Lung (tissue), 12 donors: ENCODE data around the gene MAPK7. TPM values are rescaled to one million over a fixed set of nuclear protein-coding genes. Genes with fewer than 3 reads are reported as not detected.

Source experiments
- ATAC-seq: fragments of 200-7000 bp; cut with Tn5 transposase; one replicate; pipeline ENCODE4 v1.9.1; 2020; ENCODE audit warnings: moderate number of reproducible peaks; ENCODE audit not compliant: insufficient read depth, low FRiP score
- DNase-seq, 3 donors: peaks; one replicate each; pipeline ENCODE4 v3.0.0-alpha.2; 2013 to 2017
- H3K27ac ChIP-seq, 2 donors: one replicate each; pipeline ENCODE4 v1.5.1; 2013; ENCODE audit warnings: mild to moderate bottlenecking in 2 of 2, moderate library complexity in 2 of 2, control low read depth in 1 of 2, inconsistent platforms in 1 of 2, low read depth in 1 of 2, low read length in 1 of 2
- H3K27me3 ChIP-seq, 3 donors: one replicate each; pipeline ENCODE4 v1.5.1; 2013; ENCODE audit warnings: low read length in 2 of 3; ENCODE audit not compliant: control insufficient read depth in 3 of 3, insufficient read depth in 3 of 3
- H3K36me3 ChIP-seq, 4 donors: one replicate each; pipeline ENCODE4 v1.5.1; 2013; ENCODE audit warnings: low read length in 4 of 4, mild to moderate bottlenecking in 1 of 4, moderate library complexity in 1 of 4; ENCODE audit not compliant: control insufficient read depth in 4 of 4, insufficient read depth in 4 of 4
- H3K4me1 ChIP-seq, 5 donors: one replicate each; pipeline ENCODE4 v1.5.1; 2013; ENCODE audit warnings: low read length in 5 of 5, mild to moderate bottlenecking in 2 of 5, moderate library complexity in 1 of 5; ENCODE audit not compliant: control insufficient read depth in 5 of 5, insufficient read depth in 5 of 5
- H3K4me3 ChIP-seq: one replicate; pipeline ENCODE4 v1.5.1; 2013; ENCODE audit warnings: mild to moderate bottlenecking, control low read depth, moderate library complexity
- H3K9ac ChIP-seq, 2 donors: one replicate each; pipeline ENCODE4 v1.5.1; 2013; ENCODE audit warnings: low read length in 2 of 2, control low read depth in 1 of 2; ENCODE audit not compliant: insufficient read depth in 1 of 2
- H3K9me3 ChIP-seq, 4 donors: one replicate each; pipeline ENCODE4 v1.5.1; 2013; ENCODE audit warnings: low read length in 3 of 4, mild to moderate bottlenecking in 1 of 4, moderate library complexity in 1 of 4; ENCODE audit not compliant: control insufficient read depth in 4 of 4, insufficient read depth in 3 of 4
- CTCF ChIP-seq: IDR thresholded peaks from 2 replicates; pipeline ENCODE4 v1.5.1; 2012; ENCODE audit warnings: mild to moderate bottlenecking; ENCODE audit errors: control extremely low read depth, extremely low read depth
- WGBS, 2 donors: extraction: QIAGEN DNeasy Blood & Tissue Kit; methylation state at CpG; one replicate each; pipeline ENCODE4 v1.1.7; 2013; 5-methylcytosine and 5-hydroxymethylcytosine counted together
- polyA plus RNA-seq, 2 donors: library from polyadenylated mRNA; stranded (reverse); fragments of 200-250 nt; gene quantifications; one replicate each; pipeline ENCODE4 v1.2.1, GENCODE V29; 2013
- total RNA-seq, 2 donors: library from RNA; depleted of rRNA in 1 of 2; stranded (reverse); fragments of >200 nt in 1 of 2; gene quantifications; one replicate each; pipeline ENCODE4 v1.2.1, GENCODE V29; 2014 to 2021
- donor health status: control.
- donor health status: control.
- donor health status: Bipolar disorder and iron deficiency.
- donor health status: healthy.
- donor health status: DM: yes; HTN: yes; CAD: no.

The MAPK7 gene
- total and polyA plus RNA-seq, 4 donors: 13.7 to 45.7 (median 22.8) TPM

GRCh38 chr17:19330271-19330670 lies 48.0 kb upstream of the MAPK7 start:
- Histone ChIP-seq H3K9ac (no peak overlapping the region), H3K4me3 (no peak overlapping the region), H3K9me3 (no peaks in the 10 kb centered on the region), H3K4me1 (peaks cover 0 to 6% (median 0%) of the 10 kb centered on the region in 5 donors), H3K27ac (no peak overlapping the region), H3K36me3 (peaks cover 9 to 26% (median 17%) of the 10 kb centered on the region in 4 donors), H3K27me3 (no peaks in the 10 kb centered on the region)
- 80 to 89% methylated on average over 3 of the region's 3 CpGs for WGBS, 2 donors
- no peak for ATAC-seq
- no peak for DNase-seq
- no peak for TF ChIP-seq CTCF

GRCh38 chr17:19331134-19331533 lies 47.2 kb upstream of the MAPK7 start:
- Histone ChIP-seq H3K9ac (no peak overlapping the region), H3K27me3 (no peaks in the 10 kb centered on the region), H3K27ac (no peak overlapping the region), H3K9me3 (no peaks in the 10 kb centered on the region), H3K4me1 (peaks cover 0 to 6% (median 0%) of the 10 kb centered on the region in 5 donors), H3K36me3 (peaks cover 9 to 28% (median 17%) of the 10 kb centered on the region in 4 donors), H3K4me3 (no peak overlapping the region)
- no peak for TF ChIP-seq CTCF
- DNase-seq (no peak), ATAC-seq (no peak)
- 73 to 84% methylated on average over 4 of the region's 4 CpGs for WGBS, 2 donors

GRCh38 chr17:19331543-19332245 lies 46.6 kb upstream of the MAPK7 start:
- no peak overlapping the region for H3K27ac ChIP-seq
- no peak overlapping the region for H3K4me3 ChIP-seq
- 91 to 93% methylated on average over 13 of the region's 13 CpGs for WGBS, 2 donors
- no peak for DNase-seq
- no peak for ATAC-seq
- H3K4me1 ChIP-seq: peaks cover 0 to 7% (median 1%) of the 10 kb centered on the region in 5 donors
- H3K9ac ChIP-seq: no peak overlapping the region
- TF ChIP-seq CTCF: no peak
- H3K9me3 ChIP-seq: no peaks in the 10 kb centered on the region
- no peaks in the 10 kb centered on the region for H3K27me3 ChIP-seq
- peaks cover 8 to 28% (median 17%) of the 10 kb centered on the region in 4 donors for H3K36me3 ChIP-seq
